H1 (cell line): Measurements from ENCODE around the gene RPE. TPM values are rescaled to one million over a fixed set of nuclear protein-coding genes. Genes with fewer than 3 reads are reported as not detected.

Experiments
- CTCF ChIA-PET: fragments of 300-600 bp; sonication (Branson Sonifier 250); formaldehyde crosslinking; loops from one replicate; lab custom pipeline; 2021; ENCODE audit not compliant: partially characterized antibody; lab: Charles Lee
- POLR2A ChIA-PET: fragments of 300-600 bp; sonication (Branson Sonifier 250); formaldehyde crosslinking; loops from one replicate; lab custom pipeline; 2021; ENCODE audit warnings: inconsistent platforms; ENCODE audit not compliant: partially characterized antibody; lab: Charles Lee
- DNase-seq, 2 experiments: peaks; one replicate each; pipeline versions ENCODE4 v3.0.0 to v3.0.0-alpha.2; 2010 to 2022; ENCODE audit warnings: low spot score in 2 of 2, low read depth in 1 of 2, mixed read lengths in 1 of 2
- FAIRE-seq: peaks from 2 replicates; lab custom pipeline; 2011; peaks lifted over from hg19 to GRCh38; lab: Jason Lieb, UNC
- H2AFZ ChIP-seq: 2 replicates; pipeline ENCODE4 v1.8.1; 2012; ENCODE audit warnings: low read length, inconsistent platforms
- H2AK5ac ChIP-seq: 2 replicates; pipeline ENCODE4 v1.6.1; 2013; ENCODE audit warnings: low read depth, low read length
- H2BK120ac ChIP-seq: replicated peaks from 2 replicates; pipeline ENCODE3; 2013; ENCODE audit warnings: low read depth, low read length, inconsistent platforms
- H2BK12ac ChIP-seq: 2 replicates; pipeline ENCODE4 v1.6.1; 2013; ENCODE audit warnings: low read depth, low read length
- H2BK15ac ChIP-seq: 2 replicates; pipeline ENCODE4 v1.6.1; 2013; ENCODE audit warnings: low read length
- H2BK20ac ChIP-seq: 2 replicates; pipeline ENCODE4 v1.6.1; 2013; ENCODE audit warnings: low read length
- H2BK5ac ChIP-seq: 2 replicates; pipeline ENCODE4 v1.6.1; 2013; ENCODE audit warnings: low read depth, low read length
- H3K14ac ChIP-seq: 2 replicates; pipeline ENCODE4 v1.6.1; 2013; ENCODE audit warnings: inconsistent platforms; ENCODE audit not compliant: insufficient read length
- H3K18ac ChIP-seq: 2 replicates; pipeline ENCODE4 v1.6.1; 2013; ENCODE audit warnings: low read length; ENCODE audit errors: extremely low read depth
- H3K23ac ChIP-seq: 2 replicates; pipeline ENCODE4 v1.6.1; 2013; ENCODE audit warnings: inconsistent platforms; ENCODE audit not compliant: insufficient read length
- H3K23me2 ChIP-seq: 2 replicates; pipeline ENCODE4 v1.6.1; 2013; ENCODE audit warnings: low read depth, low read length
- H3K27ac ChIP-seq: 2 replicates; pipeline ENCODE4 v1.6.1; 2011; ENCODE audit warnings: low read depth, low read length, inconsistent platforms
- H3K27me3 ChIP-seq, 4 experiments: replicated peaks in 1 of 4; 1 replicate in 1 of 4; 2 replicates in 3 of 4; pipeline versions ENCODE4 v1.6.1 to v1.8.1; 2011 to 2013; ENCODE audit warnings: low read length in 3 of 4, mild to moderate bottlenecking in 3 of 4, inconsistent platforms in 2 of 4, mixed read lengths in 2 of 4, moderate library complexity in 1 of 4; ENCODE audit not compliant: control insufficient read depth in 3 of 4, insufficient read depth in 3 of 4; ENCODE audit errors: extremely low read depth in 1 of 4
- H3K36me3 ChIP-seq, 4 experiments: 2 replicates each; pipeline versions ENCODE4 v1.6.1 to v1.8.1; 2011 to 2013; ENCODE audit warnings: mild to moderate bottlenecking in 4 of 4, low read length in 3 of 4, moderate library complexity in 2 of 4, control low read depth in 1 of 4, inconsistent platforms in 1 of 4; ENCODE audit not compliant: insufficient read depth in 4 of 4, control insufficient read depth in 2 of 4
- H3K4ac ChIP-seq: replicated peaks from 2 replicates; pipeline ENCODE3; 2013; ENCODE audit warnings: low read length, low read depth, mixed read lengths, inconsistent platforms; ENCODE audit not compliant: insufficient read length
- H3K4me1 ChIP-seq, 4 experiments: replicated peaks in 1 of 4; 1 replicate in 1 of 4; 2 replicates in 3 of 4; pipeline versions ENCODE4 v1.6.1 to v1.8.1; 2011 to 2013; ENCODE audit warnings: low read length in 3 of 4, inconsistent platforms in 2 of 4, mixed read lengths in 1 of 4; ENCODE audit not compliant: insufficient read depth in 4 of 4, control insufficient read depth in 3 of 4
- H3K4me2 ChIP-seq, 2 experiments: 2 replicates each; pipeline versions ENCODE4 v1.6.1 to v1.8.1; 2011 to 2013; ENCODE audit warnings: low read depth in 2 of 2, low read length in 2 of 2, control low read depth in 1 of 2, inconsistent platforms in 1 of 2, mild to moderate bottlenecking in 1 of 2; ENCODE audit not compliant: insufficient read depth in 1 of 2
- H3K4me3 ChIP-seq, 4 experiments: fragments of 200-600, 300-600 bp in 1 of 4; sonication (generic), shearing (Covaris generic), sonication (Bioruptor Twin) in 1 of 4; 2 replicates each; pipeline versions ENCODE4 v1.5.1 to v1.8.1; 2011 to 2016; ENCODE audit warnings: low read length in 4 of 4, low read depth in 3 of 4, control low read depth in 2 of 4, inconsistent platforms in 2 of 4, mild to moderate bottlenecking in 2 of 4, mixed read lengths in 1 of 4, moderate library complexity in 1 of 4; ENCODE audit not compliant: insufficient read depth in 2 of 4; ENCODE audit errors: extremely low read depth in 1 of 4
- H3K56ac ChIP-seq: replicated peaks from 2 replicates; pipeline ENCODE3; 2013; ENCODE audit warnings: low read depth, mild to moderate bottlenecking, mixed read lengths, low read length, inconsistent platforms; ENCODE audit not compliant: insufficient read length
- H3K79me1 ChIP-seq: 2 replicates; pipeline ENCODE4 v1.6.1; 2013; ENCODE audit warnings: low read depth, low read length, control low read depth
- H3K79me2 ChIP-seq, 2 experiments: 2 replicates each; pipeline versions ENCODE4 v1.6.1 to v1.8.1; 2012 to 2013; ENCODE audit warnings: low read length in 2 of 2, mild to moderate bottlenecking in 2 of 2, inconsistent platforms in 1 of 2; ENCODE audit not compliant: insufficient read depth in 2 of 2, control insufficient read depth in 1 of 2
- H3K9ac ChIP-seq, 4 experiments: replicated peaks in 1 of 4; 1 replicate in 1 of 4; 2 replicates in 3 of 4; pipeline versions ENCODE4 v1.6.1 to v1.8.1; 2011 to 2013; ENCODE audit warnings: low read depth in 3 of 4, low read length in 3 of 4, control low read depth in 2 of 4, mild to moderate bottlenecking in 2 of 4, moderate library complexity in 2 of 4, inconsistent platforms in 1 of 4; ENCODE audit errors: extremely low read depth in 1 of 4
- H3K9me3 ChIP-seq, 2 experiments: 2 replicates each; pipeline versions ENCODE4 v1.6.1 to v1.8.1; 2012 to 2013; ENCODE audit warnings: mild to moderate bottlenecking in 2 of 2, moderate library complexity in 2 of 2, control low read depth in 1 of 2, inconsistent platforms in 1 of 2, low read depth in 1 of 2, low read length in 1 of 2, mixed read lengths in 1 of 2; ENCODE audit not compliant: insufficient read depth in 2 of 2
- H4K20me1 ChIP-seq, 2 experiments: replicated peaks in 1 of 2; 2 replicates each; pipeline versions ENCODE3 to v1.8.1; 2011 to 2013; ENCODE audit warnings: inconsistent platforms in 2 of 2, low read length in 2 of 2, mild to moderate bottlenecking in 1 of 2; ENCODE audit not compliant: insufficient read depth in 2 of 2, control insufficient read depth in 1 of 2
- H4K5ac ChIP-seq: 2 replicates; pipeline ENCODE4 v1.6.1; 2013; ENCODE audit warnings: low read length, low read depth, mixed read lengths, inconsistent platforms; ENCODE audit not compliant: insufficient read length
- H4K8ac ChIP-seq: 2 replicates; pipeline ENCODE4 v1.8.0; 2013; ENCODE audit warnings: mild to moderate bottlenecking, moderate library complexity, low read length, inconsistent platforms; ENCODE audit not compliant: insufficient read depth; ENCODE audit errors: extremely low read depth
- H4K91ac ChIP-seq: replicated peaks from 2 replicates; pipeline ENCODE3; 2013; ENCODE audit warnings: low read length, mixed read lengths, inconsistent platforms; ENCODE audit not compliant: insufficient read length
- ATF2 ChIP-seq: IDR thresholded peaks from 2 replicates; pipeline ENCODE4 v1.6.1; 2012; ENCODE audit warnings: low read length, inconsistent platforms
- BACH1 ChIP-seq: IDR thresholded peaks from 2 replicates; pipeline ENCODE4 v1.6.1; 2012; ENCODE audit warnings: low read length, improper control_type of control experiment
- CEBPB ChIP-seq: IDR thresholded peaks from 2 replicates; pipeline ENCODE4 v1.6.1; 2012; ENCODE audit warnings: low read depth, low read length
- CREB1 ChIP-seq: IDR thresholded peaks from 2 replicates; pipeline ENCODE4 v1.6.1; 2012; ENCODE audit warnings: inconsistent platforms
- CTBP2 ChIP-seq: IDR thresholded peaks from 2 replicates; pipeline ENCODE4 v1.7.0; 2011; ENCODE audit warnings: borderline replicate concordance, mild to moderate bottlenecking, moderate library complexity, mixed read lengths, low read length; ENCODE audit not compliant: insufficient read depth, insufficient read length
- EP300 ChIP-seq, 2 experiments: IDR thresholded peaks; 1 replicate in 1 of 2; 2 replicates in 1 of 2; pipeline ENCODE4 v1.6.1; 2011 to 2012; ENCODE audit warnings: low read depth in 2 of 2, low read length in 2 of 2, mild to moderate bottlenecking in 2 of 2, borderline replicate concordance in 1 of 2, inconsistent platforms in 1 of 2, moderate library complexity in 1 of 2
- KDM5A ChIP-seq: fragments of 200-600 bp; IDR thresholded peaks from 2 replicates; pipeline ENCODE4 v1.7.1; 2012; ENCODE audit warnings: mild to moderate bottlenecking, low read length, inconsistent platforms, mixed read lengths
- RNF2 ChIP-seq: fragments of 200-900, 300-1000 bp; sonication (generic); IDR thresholded peaks from 2 replicates; pipeline ENCODE4 v1.7.1; 2016; ENCODE audit warnings: borderline replicate concordance, low read depth, mild to moderate bottlenecking, antibody characterized with exemption, low read length; ENCODE audit not compliant: poor library complexity, severe bottlenecking; ENCODE audit errors: missing control alignments
- SIN3A ChIP-seq, 2 experiments: IDR thresholded peaks in 1 of 2; conservative IDR thresholded peaks in 1 of 2; 2 replicates each; pipeline ENCODE4 v1.6.1; 2011 to 2012; ENCODE audit warnings: low read length in 2 of 2, improper control_type of control experiment in 1 of 2, low read depth in 1 of 2, mild to moderate bottlenecking in 1 of 2
- SIX5 ChIP-seq: IDR thresholded peaks from 2 replicates; pipeline ENCODE4 v1.6.1; 2011; ENCODE audit warnings: mild to moderate bottlenecking, low read depth, low read length
- SP2 ChIP-seq: IDR thresholded peaks from 2 replicates; pipeline ENCODE4 v1.6.1; 2012; ENCODE audit warnings: mild to moderate bottlenecking, low read length, inconsistent platforms
- TAF7 ChIP-seq: optimal IDR thresholded peaks from 2 replicates; pipeline ENCODE3; 2011; ENCODE audit warnings: low read depth, mild to moderate bottlenecking, inconsistent platforms, low read length, moderate library complexity, borderline replicate concordance
- WGBS, 2 experiments: shearing (Covaris generic) in 1 of 2; methylation state at CpG; one replicate each; pipeline versions ENCODE4 v1.1.6 to v1.1.7; 2013 to 2015; ENCODE audit warnings: low lambda C conversion rate in 2 of 2, mixed read lengths in 2 of 2, inconsistent platforms in 1 of 2, low coverage in 1 of 2, missing lambda C conversion rate in 1 of 2; ENCODE audit not compliant: insufficient replicate concordance in 2 of 2, insufficient coverage in 1 of 2, insufficient read length in 1 of 2; ENCODE audit errors: extremely low coverage in 1 of 2, missing lambda C conversion rate in 1 of 2; 5-methylcytosine and 5-hydroxymethylcytosine counted together
- polyA plus RNA-seq, 7 experiments: library from polyadenylated mRNA; depleted of rRNA in 3 of 7; stranded (reverse) in 5 of 7; unstranded in 2 of 7; fragments of >200 nt in 5 of 7; fragments of 200-250 nt in 2 of 7; gene quantifications; 1 replicate in 5 of 7; 2 replicates in 1 of 7; 4 replicates in 1 of 7; pipeline versions ENCODE4 v1.2.1 to v1.2.3, GENCODE V29; 2011 to 2013; ENCODE audit warnings: missing spikeins in 2 of 7, mixed read lengths in 2 of 7
- total RNA-seq: library from RNA; stranded (reverse); fragmentation: NEBNext Ultra II Directional; extraction: Animal tissue kit (Norgen Biotek cat#: 25700); gene quantifications from 2 replicates; pipeline ENCODE4 v1.2.1, GENCODE V29; 2021

RPE gene
- total and polyA plus RNA-seq, 2 of the 8 experiments (the other 6 are each of a cell fraction or from before 2014, with no cell fraction given): 77.8 to 102 TPM

- WGBS, 2 experiments: 93% methylated on average over 1 of the region's 1 CpG; no CpG with 5 or more reads in 1 of the 2 experiments
- Histone ChIP-seq H3K27me3 (no peaks in the 10 kb centered on the region), H3K9me3 (peaks cover 17 to 21% of the 10 kb centered on the region in 2 experiments), H4K8ac (no peak overlapping the region), H2BK12ac (no peak overlapping the region), H3K4me1 (no peaks in the 10 kb centered on the region; a peak in 1 of 7 replicates), H2AK5ac (no peak overlapping the region), H3K4me2 (no peak overlapping the region), H4K91ac (no peak overlapping the region), H3K14ac (no peak overlapping the region), H4K5ac (no peak overlapping the region), H3K9ac (no peak overlapping the region), H3K4ac (no peak overlapping the region), H3K4me3 (no peak overlapping the region), H2BK5ac (no peak overlapping the region), H3K18ac (no peak overlapping the region), H3K23me2 (peaks cover 1% of the 10 kb centered on the region; the same call in 1 of the 2 replicates), H2BK15ac (no peak overlapping the region), H3K56ac (no peak overlapping the region), H3K79me2 (no peaks in the 10 kb centered on the region), H2AFZ (no peak overlapping the region), H2BK20ac (no peak overlapping the region), H3K23ac (no peak overlapping the region), H3K36me3 (peaks cover 0 to 6% (median 1%) of the 10 kb centered on the region in 4 experiments; a peak in 2 of 8 replicates), H4K20me1 (no peaks in the 10 kb centered on the region), H2BK120ac (no peak overlapping the region), H3K27ac (no peak overlapping the region), H3K79me1 (no peaks in the 10 kb centered on the region)
- DNase-seq (no peak), FAIRE-seq (no peak)
- CTCF ChIA-PET: interaction anchor here (0.6 kb wide), 1 partner anchor 645 kb away, joined by 3 read pairs; no protein-coding TSS in a partner anchor
- POLR2A ChIA-PET: interaction anchor here (0.6 kb wide), 1 partner anchor 910 kb away, joined by 3 read pairs; no protein-coding TSS in a partner anchor
- TF ChIP-seq SIX5 (no peak), BACH1 (no peak), CEBPB (no peak), RNF2 (no peak), CREB1 (no peak), SIN3A (conservative IDR thresholded peaks at IDR 0.05 in 1 of 2, IDR thresholded peaks at IDR 0.05 in 1 of 2; ENCODE audit: low read depth in 1 of 2, low read length in 2 of 2) (no peak), TAF7 (no peak), EP300 (IDR thresholded peaks at IDR 0.05; ENCODE audit: borderline replicate concordance in 1 of 2, low read depth in 2 of 2, low read length in 2 of 2) (no peak), KDM5A (no peak), ATF2 (no peak), CTBP2 (no peak), SP2 (no peak)
Observed at GRCh38 chr2:210054696-210055095, 52.3 kb downstream of the RPE start.
